ENCODE data around the gene BMF.

BMF gene

GRCh38 chr15:40092979-40093869, 15.5 kb downstream of the BMF start:
- H3K4me3 ChIP-seq (ENCODE audit: low read length), result no peak overlapping the region
- no peak for TF ChIP-seq ZNF274 (IDR thresholded peaks at IDR 0.05; ENCODE audit: low read depth, low read length)

GRCh38 chr15:40092256-40092978, 16.3 kb downstream of the BMF start:
- TF ChIP-seq ZNF274 (IDR thresholded peaks at IDR 0.05; ENCODE audit: low read depth, low read length), result no peak
- no peak overlapping the region for H3K4me3 ChIP-seq (ENCODE audit: low read length)

DNA sequence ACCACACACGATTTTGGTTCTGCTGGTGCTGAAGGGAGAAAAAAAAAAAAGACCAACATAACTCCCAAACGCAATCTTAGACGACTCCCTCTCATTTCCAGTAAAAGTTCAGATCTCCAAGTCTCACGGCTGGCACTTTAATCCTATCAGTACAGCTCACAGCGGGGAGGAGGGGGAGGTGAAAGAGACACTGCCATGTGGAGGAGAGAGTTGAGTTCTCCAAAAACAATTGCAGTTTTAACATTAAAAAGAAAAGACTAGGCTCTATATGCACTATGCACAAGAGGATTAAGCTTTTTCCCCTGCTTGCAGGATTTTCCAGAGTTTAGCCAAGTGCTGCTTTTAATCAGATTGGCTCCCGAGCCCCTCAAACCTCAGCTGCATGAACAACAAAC, 16.8 kb downstream of the BMF start:
- H3K4me3 ChIP-seq (ENCODE audit: low read length), result no peak overlapping the region
- no peak for TF ChIP-seq ZNF274 (IDR thresholded peaks at IDR 0.05; ENCODE audit: low read depth, low read length)

- no peak for TF ChIP-seq ZNF274 (IDR thresholded peaks at IDR 0.05; ENCODE audit: low read depth, low read length)
- no peak overlapping the region for H3K4me3 ChIP-seq (ENCODE audit: low read length)
Observed at GRCh38 chr15:40090774-40091455, 17.8 kb downstream of the BMF start.

DNA sequence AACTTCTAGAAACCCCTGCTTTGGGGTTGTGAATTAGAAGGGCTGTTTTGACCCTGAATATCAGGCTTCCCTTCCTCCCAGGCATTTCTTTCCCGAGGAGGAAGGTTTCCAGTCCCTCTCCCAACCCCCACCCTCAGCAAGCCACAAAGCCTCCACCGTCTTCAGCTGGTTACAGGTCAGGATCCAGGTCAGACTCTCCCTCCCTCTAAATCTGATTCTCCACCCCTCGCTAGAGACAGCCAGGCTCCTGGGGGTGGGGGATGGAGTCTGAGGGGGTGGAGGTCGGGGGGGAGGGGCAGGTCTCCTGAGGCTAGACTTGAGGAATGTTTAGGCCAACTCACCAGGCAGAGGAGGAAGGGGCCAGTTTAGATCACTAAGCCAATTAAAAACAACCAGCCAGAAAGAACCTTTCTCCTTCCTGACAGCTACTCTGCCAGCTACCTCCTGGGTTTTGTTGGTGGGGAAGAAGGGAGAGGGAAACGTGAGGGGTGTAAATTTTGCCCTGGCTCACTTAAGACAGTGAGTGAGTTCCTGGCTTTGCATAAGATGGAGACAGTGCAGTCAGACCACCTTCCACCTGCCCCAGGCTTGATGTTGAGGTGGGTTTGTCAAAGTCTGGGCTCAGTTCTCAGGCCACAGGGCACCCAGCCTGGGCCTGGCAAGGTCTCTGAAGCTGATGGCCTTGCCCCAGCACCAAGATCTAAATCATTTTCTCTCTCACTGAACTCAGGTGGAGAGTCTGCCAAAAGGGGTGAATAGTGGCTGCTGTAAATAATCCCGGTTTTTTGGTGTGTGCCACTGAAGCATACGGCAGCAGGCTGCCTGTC, 19.5 kb downstream of the BMF start:
- TF ChIP-seq ZNF274 (IDR thresholded peaks at IDR 0.05; ENCODE audit: low read depth, low read length), result no peak
- H3K4me3 ChIP-seq (ENCODE audit: low read length), result no peak overlapping the region

GRCh38 chr15:40087991-40088928, 20.4 kb downstream of the BMF start:
- H3K4me3 ChIP-seq (ENCODE audit: low read length), result no peak overlapping the region

GRCh38 chr15:40087068-40087810, 21.4 kb downstream of the BMF start:
- H3K4me3 ChIP-seq (ENCODE audit: low read length), result no peak overlapping the region
- TF ChIP-seq ZNF274 (IDR thresholded peaks at IDR 0.05; ENCODE audit: low read depth, low read length), result no peak

More at GRCh38 chr15:40087991-40088928, 20.4 kb downstream of the BMF start:
- no peak for TF ChIP-seq ZNF274 (IDR thresholded peaks at IDR 0.05; ENCODE audit: low read depth, low read length)

GRCh38 chr15:40085266-40085665, 23.4 kb downstream of the BMF start:
- TF ChIP-seq ZNF274 (IDR thresholded peaks at IDR 0.05; ENCODE audit: low read depth, low read length), result no peak
- H3K4me3 ChIP-seq (ENCODE audit: low read length), result no peak overlapping the region

GRCh38 chr15:40084650-40085049, 24.0 kb downstream of the BMF start:
- H3K4me3 ChIP-seq (ENCODE audit: low read length), result no peak overlapping the region

GRCh38 chr15:40082195-40082883, 26.3 kb downstream of the BMF start:
- no peak for TF ChIP-seq ZNF274 (IDR thresholded peaks at IDR 0.05; ENCODE audit: low read depth, low read length)
- no peak overlapping the region for H3K4me3 ChIP-seq (ENCODE audit: low read length)

More at GRCh38 chr15:40084650-40085049, 24.0 kb downstream of the BMF start:
- TF ChIP-seq ZNF274 (IDR thresholded peaks at IDR 0.05; ENCODE audit: low read depth, low read length), result no peak

DNA sequence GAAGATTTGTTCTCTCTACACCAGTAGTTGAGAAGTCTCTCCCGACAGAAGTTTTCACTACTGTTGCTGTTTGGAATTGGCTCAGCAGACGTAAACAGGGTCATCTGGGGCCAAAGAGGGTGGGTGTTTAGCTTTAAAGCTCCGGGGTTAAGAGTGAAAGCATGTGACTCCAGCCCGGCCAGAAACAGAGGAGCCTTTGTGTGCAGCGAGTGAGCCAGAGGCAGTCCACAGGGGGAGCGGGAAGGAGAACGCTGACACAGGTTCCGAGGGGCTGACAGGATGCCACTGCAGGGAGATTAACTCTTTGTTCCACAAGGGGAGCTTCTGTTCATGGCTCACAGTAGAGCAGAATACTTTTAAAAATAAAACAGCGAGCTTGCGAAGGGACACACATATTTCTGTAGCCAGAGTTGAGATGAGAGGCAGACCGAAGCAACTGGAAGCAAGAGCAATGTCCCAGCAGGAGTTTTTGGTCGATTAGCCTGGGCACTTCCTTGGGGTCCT, 26.9 kb downstream of the BMF start:
- no peak overlapping the region; the same call in 1 of the 2 replicates for H3K4me3 ChIP-seq (ENCODE audit: low read length)
- no peak for TF ChIP-seq ZNF274 (IDR thresholded peaks at IDR 0.05; ENCODE audit: low read depth, low read length)
